OCI-LY1 (cell line): ENCODE measurements around the gene PLEKHG4.

Experiments used
- H2AFZ ChIP-seq: fragments of 200-600 bp; sonication (generic), shearing (Covaris generic); 2 replicates; pipeline ENCODE4 v1.6.0; 2014; ENCODE audit warnings: antibody characterized with exemption, mild to moderate bottlenecking, low read length
- H3F3A ChIP-seq: fragments of 200-600 bp; sonication (generic), shearing (Covaris generic); 2 replicates; pipeline ENCODE4 v1.6.0; 2014; ENCODE audit warnings: mild to moderate bottlenecking, antibody characterized with exemption, low read length, moderate library complexity; ENCODE audit not compliant: insufficient read depth
- H3K27ac ChIP-seq: fragments of 200-600 bp; sonication (generic); 2 replicates; pipeline ENCODE4 v1.5.1; 2014; ENCODE audit warnings: low read length, mixed run types, mild to moderate bottlenecking, low read depth; ENCODE audit not compliant: poor library complexity, severe bottlenecking
- H3K27me3 ChIP-seq: fragments of 200-600 bp; sonication (generic); 2 replicates; pipeline ENCODE4 v1.6.0; 2014; ENCODE audit warnings: antibody characterized with exemption, mild to moderate bottlenecking, low read length, moderate library complexity; ENCODE audit not compliant: insufficient read depth
- H3K36me3 ChIP-seq: fragments of 200-600 bp; sonication (generic); 2 replicates; pipeline ENCODE4 v1.6.1; 2014; ENCODE audit warnings: mild to moderate bottlenecking, antibody characterized with exemption, low read length, moderate library complexity, mixed read lengths; ENCODE audit not compliant: insufficient read depth
- H3K4me1 ChIP-seq: fragments of 200-600 bp; sonication (generic); 2 replicates; pipeline ENCODE4 v1.5.1; 2014; ENCODE audit warnings: mild to moderate bottlenecking, low read length, moderate library complexity; ENCODE audit not compliant: insufficient read depth, severe bottlenecking
- H3K4me2 ChIP-seq: fragments of 200-600 bp; sonication (generic), shearing (Covaris generic); 2 replicates; pipeline ENCODE4 v1.6.1; 2014; ENCODE audit warnings: low read length
- H3K4me3 ChIP-seq: fragments of 200-600 bp; sonication (generic); 2 replicates; pipeline ENCODE4 v1.5.1; 2014; ENCODE audit warnings: low read length, low read depth, mild to moderate bottlenecking, mixed read lengths; ENCODE audit not compliant: poor library complexity, severe bottlenecking
- H3K79me2 ChIP-seq: fragments of 200-600 bp; shearing (Covaris generic); 2 replicates; pipeline ENCODE4 v1.6.1; 2016; ENCODE audit warnings: mixed run types, low read length, mixed read lengths; ENCODE audit not compliant: insufficient read depth
- H3K9ac ChIP-seq: fragments of 200-600 bp; sonication (generic), shearing (Covaris generic); 2 replicates; pipeline ENCODE4 v1.6.1; 2014; ENCODE audit warnings: mild to moderate bottlenecking, low read length, mixed read lengths
- H3K9me2 ChIP-seq: fragments of 200-600 bp; sonication (generic), shearing (Covaris generic); 2 replicates; pipeline ENCODE4 v1.6.1; 2014; ENCODE audit warnings: low read depth, mild to moderate bottlenecking, low read length, mixed read lengths
- H3K9me3 ChIP-seq: fragments of 200-600 bp; shearing (Covaris generic); 2 replicates; pipeline ENCODE4 v1.6.1; 2014; ENCODE audit warnings: low read length, mixed read lengths
- H4K20me1 ChIP-seq: fragments of 200-600 bp; sonication (generic), shearing (Covaris generic); 2 replicates; pipeline ENCODE4 v1.6.0; 2016; ENCODE audit warnings: mild to moderate bottlenecking, low read length; ENCODE audit not compliant: insufficient read depth
- EZH2 ChIP-seq: fragments of 200-600 bp; sonication (generic), shearing (Covaris generic); IDR thresholded peaks from 2 replicates; pipeline ENCODE4 v1.8.0; 2017; ENCODE audit warnings: borderline replicate concordance, mixed run types, mild to moderate bottlenecking, antibody characterized with exemption, low read length, moderate library complexity, mixed read lengths
- TF ChIP-seq, protein P1 (sequence below): fragments of 200-600 bp; sonication (generic), shearing (Covaris generic); IDR thresholded peaks from 2 replicates; pipeline ENCODE4 v1.5.1; 2017; ENCODE audit warnings: mild to moderate bottlenecking, antibody characterized with exemption, low read length, moderate library complexity, mixed read lengths

The PLEKHG4 gene

DNA sequence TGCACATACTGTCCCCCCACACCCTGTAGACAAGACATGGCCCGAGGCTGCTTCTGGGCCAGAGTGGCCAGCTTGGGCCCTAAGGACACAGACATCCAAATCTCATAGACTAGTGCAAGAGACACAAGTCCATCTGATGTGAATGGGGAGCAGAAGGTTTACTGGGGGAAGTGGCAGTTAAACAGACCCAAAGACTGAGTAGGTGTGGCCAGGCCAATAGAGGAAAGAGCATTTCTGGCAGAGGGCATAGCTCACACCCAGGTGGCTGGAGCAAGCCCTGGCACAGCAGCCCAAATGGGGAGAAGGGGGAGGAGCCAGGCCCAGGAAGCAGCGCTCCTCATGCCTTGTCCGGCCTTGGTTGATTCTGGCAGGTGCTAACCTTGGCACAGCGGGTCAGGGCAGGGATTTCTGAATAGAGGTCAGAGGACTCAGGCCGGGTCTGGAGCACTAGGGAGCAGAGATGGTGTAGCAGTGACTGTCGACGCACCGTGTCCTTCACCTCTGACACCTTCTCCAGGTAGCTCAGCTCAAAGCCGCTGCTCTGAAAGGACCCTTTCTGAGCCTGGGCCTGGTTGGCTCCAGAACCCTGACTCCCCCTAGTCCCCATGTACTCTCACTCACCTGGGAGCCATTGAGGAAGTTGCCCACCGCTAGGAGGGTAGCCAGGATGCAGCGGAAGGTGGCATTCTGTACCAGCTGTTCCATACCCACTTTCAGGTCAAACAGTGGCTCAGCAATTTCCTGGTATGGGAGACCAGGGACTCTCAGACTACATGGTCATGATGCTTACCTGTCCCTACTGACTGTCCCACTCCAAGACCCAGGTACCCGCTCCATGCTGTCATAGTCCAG is 48.3 kb upstream of the PLEKHG4 start:
- Histone ChIP-seq H3K27me3 (no peaks in the 10 kb centered on the region), H3K27ac (no peak overlapping the region), H3K9me3 (no peaks in the 10 kb centered on the region), H3K4me1 (peaks cover 15% of the 10 kb centered on the region), H3K36me3 (peaks cover 38% of the 10 kb centered on the region), H3K9me2 (no peaks in the 10 kb centered on the region), H3F3A (no peaks in the 10 kb centered on the region), H2AFZ (no peak overlapping the region), H3K79me2 (peaks cover 9% of the 10 kb centered on the region), H3K4me2 (no peak overlapping the region), H3K4me3 (no peak overlapping the region), H3K9ac (no peak overlapping the region), H4K20me1 (no peaks in the 10 kb centered on the region)
- TF ChIP-seq, protein P1, sequence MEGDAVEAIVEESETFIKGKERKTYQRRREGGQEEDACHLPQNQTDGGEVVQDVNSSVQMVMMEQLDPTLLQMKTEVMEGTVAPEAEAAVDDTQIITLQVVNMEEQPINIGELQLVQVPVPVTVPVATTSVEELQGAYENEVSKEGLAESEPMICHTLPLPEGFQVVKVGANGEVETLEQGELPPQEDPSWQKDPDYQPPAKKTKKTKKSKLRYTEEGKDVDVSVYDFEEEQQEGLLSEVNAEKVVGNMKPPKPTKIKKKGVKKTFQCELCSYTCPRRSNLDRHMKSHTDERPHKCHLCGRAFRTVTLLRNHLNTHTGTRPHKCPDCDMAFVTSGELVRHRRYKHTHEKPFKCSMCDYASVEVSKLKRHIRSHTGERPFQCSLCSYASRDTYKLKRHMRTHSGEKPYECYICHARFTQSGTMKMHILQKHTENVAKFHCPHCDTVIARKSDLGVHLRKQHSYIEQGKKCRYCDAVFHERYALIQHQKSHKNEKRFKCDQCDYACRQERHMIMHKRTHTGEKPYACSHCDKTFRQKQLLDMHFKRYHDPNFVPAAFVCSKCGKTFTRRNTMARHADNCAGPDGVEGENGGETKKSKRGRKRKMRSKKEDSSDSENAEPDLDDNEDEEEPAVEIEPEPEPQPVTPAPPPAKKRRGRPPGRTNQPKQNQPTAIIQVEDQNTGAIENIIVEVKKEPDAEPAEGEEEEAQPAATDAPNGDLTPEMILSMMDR = no peak
- TF ChIP-seq EZH2 = no peak

GRCh38 chr16:67233596-67233995 is 45.7 kb upstream of the PLEKHG4 start:
- H3K79me2 ChIP-seq = no peaks in the 10 kb centered on the region
- peaks cover 36% of the 10 kb centered on the region for H3K36me3 ChIP-seq
- H3K27ac ChIP-seq = no peak overlapping the region
- no peak overlapping the region for H3K4me3 ChIP-seq
- no peaks in the 10 kb centered on the region for H3K9me3 ChIP-seq
- H3F3A ChIP-seq = no peaks in the 10 kb centered on the region
- TF ChIP-seq, protein P1 = no peak
- TF ChIP-seq EZH2 = no peak
- no peak overlapping the region for H3K4me2 ChIP-seq
- no peaks in the 10 kb centered on the region for H3K9me2 ChIP-seq
- H3K4me1 ChIP-seq = no peaks in the 10 kb centered on the region
- no peak overlapping the region for H2AFZ ChIP-seq
- H3K9ac ChIP-seq = no peak overlapping the region
- no peaks in the 10 kb centered on the region for H3K27me3 ChIP-seq
- no peaks in the 10 kb centered on the region for H4K20me1 ChIP-seq

DNA sequence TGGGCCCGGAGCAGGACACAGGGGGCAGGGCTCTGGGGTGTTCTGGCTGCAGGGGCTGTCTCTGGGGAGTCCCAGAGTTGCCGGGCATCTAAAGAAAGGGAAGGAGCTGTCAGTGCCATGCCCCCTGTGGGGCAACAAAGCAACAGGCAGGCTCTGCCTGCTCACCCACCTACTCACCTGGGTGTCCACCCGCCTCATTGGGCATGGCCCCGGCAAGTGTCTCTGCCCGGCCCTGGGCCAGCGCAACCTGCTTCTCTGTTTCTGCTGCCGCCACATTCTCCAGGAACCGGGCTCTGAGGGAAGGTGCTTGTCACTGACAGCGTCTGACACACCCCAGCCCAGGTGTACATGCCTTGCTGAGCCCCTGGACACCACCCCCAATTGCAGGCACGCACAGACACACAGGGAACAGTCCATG is 45.1 kb upstream of the PLEKHG4 start:
- no peaks in the 10 kb centered on the region for H4K20me1 ChIP-seq
- no peak overlapping the region for H3K27ac ChIP-seq
- no peak overlapping the region for H2AFZ ChIP-seq
- no peaks in the 10 kb centered on the region for H3K27me3 ChIP-seq
- H3K36me3 ChIP-seq = peaks cover 31% of the 10 kb centered on the region
- TF ChIP-seq, protein P1 = no peak
- TF ChIP-seq EZH2 = no peak
- H3K9ac ChIP-seq = no peak overlapping the region
- H3K9me3 ChIP-seq = no peaks in the 10 kb centered on the region
- H3K4me1 ChIP-seq = no peaks in the 10 kb centered on the region
- H3K4me2 ChIP-seq = no peak overlapping the region
- no peaks in the 10 kb centered on the region for H3K9me2 ChIP-seq
- H3K79me2 ChIP-seq = no peaks in the 10 kb centered on the region
- H3K4me3 ChIP-seq = no peak overlapping the region
- H3F3A ChIP-seq = no peaks in the 10 kb centered on the region
